Prostate gland (tissue), 2 donors: Measurements from ENCODE around the gene NUP210.

Experiments used
- CTCF ChIP-seq, 4 experiments: fragments of 200-600 bp in 2 of 4; fragments of 450-650 bp in 2 of 4; sonication (generic) in 2 of 4; IDR thresholded peaks; 1 replicate in 3 of 4; 2 replicates in 1 of 4; pipeline ENCODE4 v1.5.1; 2016 to 2019; ENCODE audit warnings: antibody characterized with exemption in 4 of 4, mild to moderate bottlenecking in 2 of 4, moderate library complexity in 2 of 4
- POLR2A ChIP-seq: fragments of 450-650 bp; IDR thresholded peaks from one replicate; pipeline ENCODE4 v1.6.1; 2016; ENCODE audit warnings: antibody characterized with exemption, mild to moderate bottlenecking

GRCh38 chr3:13345772-13346171 lies 74.3 kb downstream of the NUP210 start:
- TF ChIP-seq CTCF (IDR thresholded peaks at IDR 0.05) (no peak), POLR2A (no peak)
